ENCODE results near the gene USP2. TPM values are rescaled to one million over a fixed set of nuclear protein-coding genes. Genes with fewer than 3 reads are reported as not detected.

Gene USP2
- total RNA-seq, 2 experiments from 2014 or later, result 0.61 to 0.96 TPM

- Mint-ChIP-seq H3K4me3 (peak within 1 kb of the TSS; percentile 74), H3K36me3 (ENCODE audit: low read depth) (no peaks in the 10 kb centered on the region), H3K9me3 (no peaks in the 10 kb centered on the region), H3K27ac (no peak within 1 kb of the TSS), H3K4me1 (ENCODE audit: low read depth) (peaks cover 22% of the 10 kb centered on the region), H3K27me3 (peaks cover 15% of the 10 kb centered on the region)
- ATAC-seq, result no peak
- no peak for DNase-seq
- POLR2A ChIA-PET, result interaction anchor here (0.6 to 1.9 kb wide), 4 partner anchors 9 to 112 kb away, joined by 3 to 8 read pairs (median 4); partner anchors contain the start of gene RNF26
- CTCF ChIA-PET, result interaction anchor here (0.6 to 1.4 kb wide), 6 partner anchors 10 to 54 kb away, joined by 3 to 7 read pairs (median 3); no protein-coding TSS in a partner anchor
- intact Hi-C loops (cut with micrococcal nuclease), result no loop called here
- no peak for TF ChIP-seq CTCF (IDR thresholded peaks at IDR 0.05)
These were observed 64.5 kb downstream of the USP2 start, which contains the start of gene MCAM for GRCh38 chr11:119316729-119317591. MCAM (minus strand) TSS chr11:119317130; CDS start chr11:119317101, 29 bp downstream.

DNA sequence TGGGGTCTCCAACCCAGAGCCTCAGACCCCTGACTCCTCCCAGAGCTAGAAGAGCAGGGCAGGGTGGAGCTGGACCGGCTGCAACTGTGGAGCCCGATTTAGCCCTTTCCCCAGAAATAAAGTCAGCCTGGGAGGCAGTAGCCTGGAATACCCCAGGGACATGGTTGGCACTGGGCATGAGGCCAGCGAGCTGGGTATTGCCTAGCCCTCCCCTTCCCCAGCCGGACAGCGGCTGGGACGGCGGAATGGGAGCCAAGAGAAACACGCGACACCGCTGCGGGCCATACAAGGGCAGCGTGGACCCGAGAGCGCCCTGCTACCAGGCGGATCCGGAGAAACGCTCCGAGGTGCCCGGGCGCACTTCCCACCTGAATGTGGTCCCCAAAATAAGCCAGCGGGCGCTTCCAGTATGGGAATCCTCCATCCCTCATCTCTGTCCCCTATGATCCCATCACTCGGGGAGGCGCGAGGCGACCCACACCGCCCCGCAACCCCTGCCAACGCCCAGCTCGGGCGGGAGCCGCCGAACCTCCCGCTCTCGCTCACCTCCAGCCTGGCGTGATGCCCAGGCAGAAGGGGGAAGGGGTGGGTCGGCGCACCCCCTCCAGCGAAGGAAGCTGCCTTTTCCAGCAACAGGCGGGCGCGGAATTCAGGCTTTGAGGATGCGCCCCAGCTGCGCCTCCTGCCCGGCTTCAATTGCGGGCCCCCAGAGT, 65.3 kb downstream of the USP2 start:
- no peak overlapping the region for H3K27ac Mint-ChIP-seq
- H3K4me1 Mint-ChIP-seq (ENCODE audit: low read depth), result peaks cover 18% of the 10 kb centered on the region
- intact Hi-C loops (cut with micrococcal nuclease), result no loop called here
- H3K27me3 Mint-ChIP-seq, result peaks cover 15% of the 10 kb centered on the region
- no peak for DNase-seq
- H3K36me3 Mint-ChIP-seq (ENCODE audit: low read depth), result no peaks in the 10 kb centered on the region
- ChIA-PET CTCF (interaction anchor here (0.9 to 3.0 kb wide), 9 partner anchors 8 to 55 kb away, joined by 3 to 20 read pairs (median 3); no protein-coding TSS in a partner anchor), POLR2A (interaction anchor here (0.9 to 2.0 kb wide), 4 partner anchors 10 to 111 kb away, joined by 3 to 11 read pairs (median 5); no protein-coding TSS in a partner anchor)
- H3K4me3 Mint-ChIP-seq, result peak overlapping the region; percentile 74
- H3K9me3 Mint-ChIP-seq, result no peaks in the 10 kb centered on the region
- TF ChIP-seq CTCF (IDR thresholded peaks at IDR 0.05), result no peak
- no peak for ATAC-seq

- Mint-ChIP-seq H3K9me3 (no peaks in the 10 kb centered on the region), H3K36me3 (ENCODE audit: low read depth) (no peaks in the 10 kb centered on the region), H3K27ac (peak overlapping the region; percentile 30), H3K4me3 (peak overlapping the region; percentile 74), H3K4me1 (ENCODE audit: low read depth) (peaks cover 18% of the 10 kb centered on the region), H3K27me3 (peaks cover 15% of the 10 kb centered on the region)
- POLR2A ChIA-PET, result interaction anchor here (1.5 to 2.0 kb wide), 2 partner anchors 9 to 11 kb away, joined by 4 to 11 read pairs; no protein-coding TSS in a partner anchor
- ATAC-seq (peak; percentile 65), DNase-seq (peak; percentile 70)
- TF ChIP-seq CTCF (IDR thresholded peaks at IDR 0.05), result no peak
- CTCF ChIA-PET, result interaction anchor here (0.9 to 3.0 kb wide), 12 partner anchors 8 to 123 kb away, joined by 3 to 20 read pairs (median 4); no protein-coding TSS in a partner anchor
- intact Hi-C loops (cut with micrococcal nuclease), result no loop called here
These were observed 66.1 kb downstream of the USP2 start for GRCh38 chr11:119315131-119316015.

DNA sequence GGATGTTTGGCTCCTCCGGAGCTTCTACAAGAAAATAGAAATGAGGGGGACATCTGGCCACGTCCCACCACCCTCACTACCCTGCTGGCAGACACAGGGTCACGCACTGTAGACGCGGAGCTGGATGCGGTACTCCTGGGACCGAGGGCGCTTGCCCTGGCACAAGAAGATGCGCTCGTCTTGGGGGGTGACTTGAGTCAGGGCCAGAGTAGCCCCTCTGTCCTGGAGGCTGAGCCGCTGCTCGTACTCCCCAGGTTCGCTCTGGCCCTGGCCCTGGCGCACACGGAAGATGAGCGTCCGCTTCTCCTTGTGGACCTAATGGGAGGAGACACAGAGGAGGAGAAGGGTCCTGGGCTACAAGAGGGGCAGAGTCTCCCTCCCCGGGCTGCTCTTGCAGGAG, 66.8 kb downstream of the USP2 start:
- POLR2A ChIA-PET, result interaction anchor here (1.5 to 2.0 kb wide), 2 partner anchors 9 to 11 kb away, joined by 4 to 11 read pairs; no protein-coding TSS in a partner anchor
- intact Hi-C loops (cut with micrococcal nuclease), result no loop called here
- Mint-ChIP-seq H3K9me3 (no peaks in the 10 kb centered on the region), H3K4me1 (ENCODE audit: low read depth) (peaks cover 14% of the 10 kb centered on the region), H3K4me3 (peak overlapping the region; percentile 74), H3K27me3 (peaks cover 15% of the 10 kb centered on the region), H3K27ac (no peak overlapping the region), H3K36me3 (ENCODE audit: low read depth) (no peaks in the 10 kb centered on the region)
- ATAC-seq (no peak), DNase-seq (no peak)
- CTCF ChIA-PET, result interaction anchor here (0.9 to 3.0 kb wide), 9 partner anchors 8 to 122 kb away, joined by 3 to 20 read pairs (median 4); no protein-coding TSS in a partner anchor
- no peak for TF ChIP-seq CTCF (IDR thresholded peaks at IDR 0.05)
